ENCODE measurements around the gene PDE6B.

DNA sequence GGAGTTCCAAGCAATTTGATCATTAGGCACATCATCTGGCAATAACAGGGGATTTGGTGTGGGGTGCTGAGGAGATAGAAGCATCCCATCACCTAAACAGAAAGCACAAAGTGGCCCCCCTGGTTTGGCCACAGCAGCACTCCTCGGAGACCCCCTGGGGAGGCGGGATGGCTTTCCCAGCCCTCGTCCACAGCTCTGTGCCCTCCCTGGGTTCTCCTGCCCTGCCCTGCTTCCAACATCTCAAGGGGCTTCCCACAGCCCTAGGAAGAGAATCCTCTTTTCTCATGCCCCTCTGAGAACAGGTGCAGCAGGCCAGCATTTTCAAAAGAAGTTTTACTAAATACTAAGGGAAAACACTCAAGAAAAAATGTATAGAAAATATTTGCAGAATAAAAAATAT, 35.9 kb downstream of the PDE6B start:
- no peak for TF ChIP-seq CTCF (IDR thresholded peaks at IDR 0.05 in 4 of 5, conservative IDR thresholded peaks at IDR 0.05 in 1 of 5)
- TF ChIP-seq POLR2A (IDR thresholded peaks at IDR 0.05), result no peak

Data from gastrocnemius medialis (tissue), 4 donors.